NCI-H510A treated with DMSO at 0.1 percent for 48 hours (cell line): ENCODE measurements around the gene LPCAT1.
"Not testable (repeated sequence)": the region's sequence is repeated elsewhere in the genome, so short reads cannot be mapped to it uniquely, and the experiment has no call there.

ENCODE experiments used
- DNase-seq: peaks from one replicate; lab custom pipeline; 2025; lab: John Stamatoyannopoulos, UW

LPCAT1 gene

DNA sequence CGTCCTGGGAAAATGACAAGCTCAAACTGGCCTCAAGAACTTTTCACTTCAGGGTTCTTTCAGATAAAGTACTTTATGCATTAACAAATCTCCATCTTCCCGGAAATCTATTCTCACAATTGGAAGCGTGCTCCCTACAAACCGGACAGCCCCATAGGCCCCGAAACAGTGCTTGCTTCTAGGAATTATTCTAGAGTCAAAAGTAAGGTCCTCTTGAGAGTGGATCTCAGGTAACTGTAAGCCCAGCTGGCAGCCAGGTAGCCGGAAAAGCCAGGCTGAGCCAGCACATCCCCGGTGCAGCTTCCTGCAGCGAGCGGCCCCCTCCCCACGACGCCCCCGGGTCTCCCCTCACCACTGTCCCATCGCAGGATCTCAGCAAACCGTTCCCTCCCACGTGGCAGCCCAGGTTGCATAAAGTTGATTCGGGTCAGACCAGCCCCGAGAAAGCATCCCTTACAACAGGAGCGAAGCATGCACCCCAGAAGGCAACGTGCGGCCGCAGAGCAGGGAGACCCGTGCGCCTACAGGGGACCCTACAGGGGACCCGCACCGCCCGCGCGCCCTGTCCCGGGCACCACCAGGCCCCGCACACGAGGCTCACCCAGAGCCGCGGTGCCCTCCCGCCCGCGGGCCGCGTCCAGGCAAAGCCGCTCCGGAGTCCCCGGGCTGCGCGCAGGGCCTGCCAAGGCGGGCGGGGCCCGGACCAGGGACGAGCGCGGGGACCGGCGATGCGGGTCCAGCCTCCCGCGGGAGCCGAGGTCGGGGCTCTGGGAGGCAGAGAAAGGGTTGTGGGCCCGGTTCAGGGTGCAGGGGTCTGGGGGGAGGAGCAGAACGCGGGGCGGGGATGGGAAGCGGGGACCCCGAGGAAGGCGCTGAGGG, 920 bp downstream of the LPCAT1 start:
- no peak for DNase-seq

DNA sequence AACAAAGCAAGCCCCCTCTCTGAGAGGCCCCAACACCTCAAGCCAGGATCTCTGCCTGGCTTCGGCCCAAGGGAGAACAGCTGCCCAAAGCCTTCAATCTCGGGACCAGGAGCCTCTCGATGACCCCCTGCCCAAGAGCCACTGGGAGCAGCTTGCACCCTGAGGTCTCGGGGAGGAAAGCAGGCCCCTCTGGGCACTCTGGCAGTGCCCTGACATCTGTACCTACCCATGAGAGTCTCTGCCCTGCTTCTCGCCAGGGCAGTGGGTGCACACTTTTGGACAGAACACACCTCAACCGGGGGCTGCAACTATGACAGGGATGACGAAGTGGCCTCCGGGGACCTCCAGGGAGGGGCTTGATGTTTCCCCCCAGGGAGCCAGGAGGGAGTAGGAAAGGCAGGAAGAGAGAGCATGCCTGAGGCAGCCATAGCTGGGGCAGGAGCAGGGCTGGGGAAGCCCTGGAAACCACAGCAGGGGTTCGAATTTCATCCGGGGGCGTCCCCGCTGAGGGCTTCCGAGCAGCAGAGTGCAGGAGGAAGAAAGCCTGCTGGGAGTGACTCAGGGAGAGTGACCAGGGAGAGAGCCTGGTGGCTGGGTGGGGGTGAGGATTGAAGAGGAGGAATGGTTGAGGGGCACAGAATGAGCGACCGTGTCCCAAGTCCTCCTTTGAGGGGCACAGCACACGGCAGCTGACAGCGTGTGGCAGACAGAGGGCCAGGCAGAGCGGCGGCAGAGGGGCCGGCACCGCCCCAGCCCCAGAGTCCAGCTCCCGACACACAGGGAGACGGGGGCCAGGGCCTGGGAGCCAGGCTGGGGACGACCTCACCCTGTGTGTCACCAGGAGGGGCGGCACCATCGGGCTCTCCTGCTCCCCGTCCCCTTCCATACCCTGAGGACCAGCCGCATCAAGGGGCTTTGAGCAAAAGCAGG, 1.8 kb downstream of the LPCAT1 start:
- DNase-seq: no peak

DNA sequence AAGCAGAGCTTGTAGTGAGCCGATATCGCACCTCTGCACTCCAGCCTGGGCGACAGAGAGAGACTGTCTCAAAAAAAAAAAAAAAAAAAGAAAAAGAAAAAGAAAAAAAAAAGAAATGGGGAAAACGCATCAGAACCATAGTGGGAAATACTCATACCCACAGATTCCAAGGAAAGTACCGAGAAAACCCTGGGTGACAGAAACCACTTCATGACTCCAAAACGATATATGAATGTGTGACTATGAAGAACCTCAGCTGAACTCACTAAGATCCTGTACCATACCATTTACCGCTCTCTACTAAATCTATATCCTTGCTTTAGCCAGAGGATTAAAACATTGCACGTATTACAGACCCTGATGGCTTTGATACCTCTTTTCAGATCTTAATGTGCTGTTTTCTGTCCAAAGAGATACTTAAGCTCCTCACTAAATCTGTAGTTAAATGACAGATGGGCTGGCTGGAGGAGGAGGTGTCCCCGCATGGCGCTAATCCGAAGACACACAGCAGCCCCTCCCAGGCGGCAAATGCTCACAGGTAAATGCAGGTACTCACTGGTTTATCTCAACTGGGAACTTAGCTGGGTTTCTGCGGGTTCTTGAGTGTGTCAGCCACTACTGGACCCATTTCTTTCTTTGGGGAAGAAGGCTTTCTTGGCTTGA, 2.8 kb downstream of the LPCAT1 start:
- no peak for DNase-seq

DNA sequence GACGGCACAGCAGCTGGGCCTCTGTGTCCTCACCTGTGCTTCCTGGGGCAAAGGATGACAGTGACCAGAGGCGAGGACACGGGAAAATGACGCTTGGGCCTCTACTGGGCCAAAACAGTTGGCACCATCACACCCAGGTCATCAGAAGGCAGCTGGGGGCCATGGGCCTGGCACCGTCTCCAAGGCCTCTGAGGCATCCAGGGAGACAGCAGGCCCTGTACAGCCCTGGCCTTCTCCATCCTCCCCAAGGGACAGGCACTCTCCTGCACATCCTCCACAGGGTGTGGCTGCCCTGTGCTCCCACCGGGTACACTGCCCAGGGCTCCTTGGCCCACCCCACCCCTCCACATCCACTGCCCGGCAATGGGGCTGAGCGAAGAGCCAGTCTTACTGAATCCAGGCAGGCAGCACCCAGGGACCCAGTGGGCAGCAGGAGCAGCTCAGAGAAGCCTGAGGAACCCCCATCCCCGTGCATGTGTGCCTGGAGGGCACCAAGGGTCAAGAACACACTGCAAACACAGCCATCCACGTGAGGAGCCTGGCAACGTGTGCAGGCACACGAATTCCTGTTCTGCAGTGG, 4.0 kb downstream of the LPCAT1 start:
- DNase-seq: no peak

DNA sequence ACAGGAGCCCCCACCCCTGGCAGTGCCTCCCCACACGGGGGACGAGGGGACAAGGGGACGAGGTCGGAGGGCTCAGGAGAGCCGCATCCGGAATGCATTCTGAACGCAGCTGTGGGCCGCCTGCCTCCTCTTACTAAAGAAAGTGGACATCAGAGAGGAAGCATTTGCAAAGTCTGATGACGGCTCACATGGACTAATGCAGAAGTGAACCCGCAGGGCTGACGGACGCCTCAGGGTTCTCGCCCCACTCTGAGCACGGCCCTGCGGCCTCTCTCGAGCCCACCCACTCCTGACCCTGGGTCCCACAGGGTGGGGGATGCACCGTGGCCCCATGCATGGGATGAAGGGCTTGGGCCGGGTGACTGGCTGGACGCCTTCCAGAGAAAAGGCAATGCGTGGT, 5.9 kb downstream of the LPCAT1 start:
- DNase-seq: no peak

DNA sequence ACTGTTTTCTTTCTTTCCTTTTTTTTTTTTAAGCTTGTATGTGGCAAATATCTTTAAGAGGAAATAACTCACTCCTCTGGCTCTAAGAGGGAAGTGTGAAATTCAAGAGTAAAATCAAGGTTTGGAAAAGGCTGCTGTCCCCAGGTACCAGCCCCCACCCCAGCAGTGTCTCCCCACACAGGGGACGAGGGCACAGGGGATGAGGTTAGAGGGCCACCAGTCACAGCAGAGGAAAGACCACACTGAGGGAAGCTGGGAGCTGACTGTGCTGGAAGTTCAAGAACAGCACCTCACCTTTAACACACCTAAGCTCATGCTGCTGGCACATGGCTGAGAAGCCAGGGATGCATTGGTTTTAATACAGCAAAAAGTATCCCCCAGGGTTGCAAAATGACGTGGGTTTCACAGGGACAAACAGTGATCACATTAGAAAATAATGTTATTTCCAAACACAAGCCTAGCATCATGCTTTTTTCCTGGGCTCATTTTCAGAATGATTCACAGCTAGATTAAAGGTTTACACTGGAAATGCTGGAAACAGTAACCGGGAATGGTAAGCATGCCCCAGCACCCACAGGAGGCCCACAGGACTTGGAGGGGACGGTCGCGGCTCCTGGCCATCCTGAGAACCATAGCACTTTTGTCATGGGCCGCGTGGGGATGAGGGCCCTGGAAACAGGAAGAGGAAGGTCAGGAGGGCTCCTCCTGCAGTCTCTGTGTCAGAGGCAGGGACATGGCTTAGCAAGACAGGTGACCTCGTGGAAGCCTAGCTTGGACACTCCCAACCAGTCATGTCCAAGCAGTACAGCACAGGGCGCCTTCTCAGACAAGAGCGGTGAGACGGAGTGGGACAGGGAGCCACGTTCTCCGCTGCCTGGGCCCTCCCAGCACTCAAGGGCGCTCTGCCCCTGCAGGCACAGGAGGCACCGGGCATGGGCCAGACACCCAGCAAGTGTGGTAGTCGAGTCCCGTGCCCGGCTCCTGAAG, 6.9 kb downstream of the LPCAT1 start:
- DNase-seq: no peak

DNA sequence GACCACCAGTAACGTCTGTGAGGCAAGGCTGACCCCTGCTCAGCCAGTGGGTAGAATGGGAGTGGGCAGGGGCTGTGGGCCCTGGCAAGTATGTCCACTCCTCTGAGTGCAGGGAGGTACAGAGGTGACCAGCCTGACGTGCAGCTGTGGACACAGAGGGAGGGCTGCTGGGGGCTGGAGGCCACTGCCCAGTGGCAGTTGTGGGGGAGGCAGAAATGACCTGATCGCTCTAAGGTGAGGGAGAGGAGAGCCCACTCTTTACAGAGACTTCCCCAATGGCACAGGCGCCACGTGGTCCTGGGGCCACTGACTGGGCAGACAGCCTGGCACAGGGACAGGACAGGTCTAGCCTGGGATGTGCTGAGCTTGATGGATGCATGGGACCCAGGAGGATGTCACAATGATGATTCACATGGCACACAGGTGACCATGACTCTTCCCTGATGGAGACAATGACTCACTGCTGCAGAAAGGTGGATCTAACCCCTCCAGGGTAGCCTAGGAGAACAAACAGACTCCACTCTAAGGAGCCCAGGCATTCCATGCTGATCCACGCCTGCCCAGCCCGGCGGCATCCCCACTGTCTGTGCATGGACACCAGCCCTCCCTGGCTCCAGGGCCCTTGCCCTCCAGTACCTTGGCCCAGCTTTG, 7.7 kb downstream of the LPCAT1 start:
- no peak for DNase-seq

DNA sequence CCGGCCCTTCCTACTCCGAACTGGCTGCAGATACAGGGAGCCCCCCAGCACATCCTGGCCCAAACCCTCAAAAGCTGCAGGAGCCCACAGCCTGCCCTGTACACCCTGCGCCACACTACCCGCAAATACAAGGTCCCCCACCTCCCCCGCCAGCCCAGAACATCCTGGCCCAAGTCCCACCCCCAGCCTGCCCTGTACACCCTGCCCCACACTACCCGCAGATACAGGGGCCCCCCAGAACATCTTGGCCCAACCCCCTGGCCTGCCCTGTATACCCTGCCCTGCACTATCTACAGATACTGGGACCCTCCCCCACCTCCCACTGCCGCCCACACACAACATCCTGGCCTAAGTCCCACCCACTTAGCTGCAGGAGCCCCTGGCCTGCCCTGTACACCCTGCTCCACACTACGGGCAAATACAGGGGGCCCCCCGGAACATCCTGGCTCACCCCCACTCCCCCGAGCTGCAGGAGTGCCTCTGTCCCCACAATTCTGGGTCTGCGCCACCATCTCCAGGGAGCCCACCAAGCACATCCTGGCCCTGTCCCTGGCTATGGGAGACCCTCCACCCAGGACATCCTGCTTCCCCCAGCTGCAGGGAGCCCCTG, 8.3 kb downstream of the LPCAT1 start:
- DNase-seq: no peak

DNA sequence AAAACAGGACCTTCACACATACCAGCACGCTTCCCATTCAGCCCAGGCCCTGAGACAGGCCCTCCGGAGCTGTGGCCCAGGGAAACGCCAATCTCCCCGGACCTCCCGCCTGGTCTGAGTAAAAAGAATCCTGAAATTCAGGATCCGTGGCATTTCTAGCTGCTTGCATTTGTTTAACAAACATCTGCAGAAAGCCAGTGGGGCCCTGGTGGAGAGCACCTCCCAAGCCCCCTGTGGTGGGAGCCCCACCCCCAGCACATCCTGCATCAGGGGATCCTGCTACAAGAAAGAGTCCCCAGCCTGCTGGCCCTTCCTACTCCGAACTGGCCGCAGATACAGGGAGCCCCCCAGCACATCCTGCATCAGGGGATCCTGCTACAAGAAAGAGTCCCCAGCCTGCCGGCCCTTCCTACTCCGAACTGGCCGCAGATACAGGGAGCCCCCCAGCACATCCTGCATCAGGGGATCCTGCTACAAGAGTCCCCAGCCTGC, 8.9 kb downstream of the LPCAT1 start:
- not testable (repeated sequence) for DNase-seq

DNA sequence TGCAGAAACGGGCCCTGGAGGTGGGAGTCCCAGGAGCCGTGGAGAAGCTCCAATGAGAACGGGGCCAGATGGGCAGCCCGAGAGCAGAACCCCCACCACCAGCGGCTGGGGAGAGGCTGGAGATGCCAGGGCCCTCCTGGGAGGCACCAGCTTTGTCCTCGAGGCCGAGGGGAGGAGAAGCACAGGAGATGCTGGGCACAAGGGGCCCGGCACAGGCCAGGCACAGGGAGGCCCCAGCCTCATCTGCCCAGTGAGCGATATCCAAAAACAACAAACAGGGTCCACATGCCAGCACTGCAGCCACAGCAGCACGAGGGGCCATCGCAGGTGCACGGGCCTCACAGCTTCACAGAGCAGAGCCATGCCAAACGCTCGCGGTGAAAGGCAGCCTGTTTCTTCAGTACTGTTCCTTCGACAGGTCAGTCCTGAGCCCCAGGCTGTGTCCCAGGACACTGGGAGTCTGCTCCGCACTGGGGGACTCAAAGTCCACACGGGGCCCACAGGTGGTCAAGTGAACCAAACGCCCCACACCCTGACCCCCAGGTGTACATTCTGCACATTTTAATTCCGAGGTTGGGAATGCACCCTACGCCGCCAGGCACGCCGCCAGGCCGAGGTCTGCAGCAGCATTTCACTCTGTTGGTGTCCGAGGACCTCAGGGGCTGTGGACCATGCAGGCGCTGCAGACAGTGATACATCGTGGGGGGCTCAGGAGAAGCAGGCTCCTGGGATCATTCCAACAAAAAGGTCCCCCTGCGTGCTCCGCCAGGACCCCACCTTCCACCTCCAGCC, 9.5 kb downstream of the LPCAT1 start:
- DNase-seq: no peak

DNA sequence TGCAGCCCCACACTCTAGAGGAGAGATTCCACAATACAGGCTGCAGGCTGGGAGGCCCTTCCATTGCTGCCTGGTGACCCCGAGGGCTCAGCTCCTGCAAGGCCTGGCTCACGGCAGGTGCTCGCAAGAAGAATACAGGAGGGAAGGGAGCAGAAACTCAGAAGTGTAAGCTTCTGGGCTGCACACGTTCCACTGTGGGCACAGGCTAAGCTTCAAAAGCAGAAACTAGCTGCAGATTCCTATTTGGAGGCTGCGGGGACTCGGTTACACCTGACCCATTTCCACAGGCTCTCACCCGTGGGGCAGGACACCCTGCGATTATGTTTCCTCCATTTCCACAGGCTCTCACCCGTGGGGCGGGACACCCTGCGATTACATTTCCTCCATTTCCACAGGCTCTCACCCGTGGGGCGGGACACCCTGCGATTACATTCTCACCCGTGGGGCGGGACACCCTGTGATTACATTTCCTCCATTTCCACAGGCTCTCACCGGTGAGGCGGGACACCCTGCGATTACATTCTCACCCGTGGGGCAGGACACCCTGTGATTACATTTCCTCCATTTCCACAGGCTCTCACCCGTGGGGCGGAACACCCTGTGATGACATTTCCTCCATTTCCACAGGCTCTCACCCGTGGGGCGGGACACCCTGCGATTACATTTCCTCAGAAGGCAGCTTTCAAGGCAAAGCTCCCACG, 10.3 kb downstream of the LPCAT1 start:
- DNase-seq: no peak

DNA sequence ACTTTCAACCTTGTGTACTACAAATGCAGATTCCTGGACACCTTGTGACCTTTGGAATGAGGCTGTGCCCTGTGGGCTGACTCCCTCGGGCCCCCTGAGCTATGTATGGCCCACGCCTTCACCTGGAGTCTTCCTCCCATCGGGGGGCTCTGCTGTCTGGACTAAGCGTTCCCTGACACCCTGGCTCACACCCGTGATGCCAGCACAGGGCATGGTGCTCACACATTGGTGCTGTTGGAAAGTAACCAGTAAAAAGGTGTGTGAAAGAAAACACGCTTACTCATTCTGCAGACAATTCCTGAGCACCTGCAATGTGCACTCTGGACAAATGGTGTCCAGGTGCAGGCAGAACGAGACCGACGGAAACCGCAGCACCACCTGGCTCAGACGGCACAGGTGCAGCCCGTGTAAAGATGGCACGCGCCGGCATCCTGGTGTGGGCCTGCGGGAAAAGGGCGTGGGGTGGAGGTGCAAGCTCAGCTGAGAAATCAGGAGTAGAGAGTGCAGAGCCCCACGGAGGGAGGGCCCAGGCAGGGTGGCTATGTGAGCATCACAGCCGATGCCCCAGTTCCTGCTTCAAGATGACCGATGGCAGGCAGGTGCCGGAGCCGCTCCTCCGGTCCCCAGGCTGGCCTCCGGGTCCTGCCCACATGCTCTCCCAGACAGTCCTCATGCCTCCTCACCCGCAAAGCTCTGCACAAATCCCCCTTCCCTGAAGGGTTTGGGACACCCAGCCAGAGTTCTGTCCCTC, 11.0 kb downstream of the LPCAT1 start:
- no peak for DNase-seq

DNA sequence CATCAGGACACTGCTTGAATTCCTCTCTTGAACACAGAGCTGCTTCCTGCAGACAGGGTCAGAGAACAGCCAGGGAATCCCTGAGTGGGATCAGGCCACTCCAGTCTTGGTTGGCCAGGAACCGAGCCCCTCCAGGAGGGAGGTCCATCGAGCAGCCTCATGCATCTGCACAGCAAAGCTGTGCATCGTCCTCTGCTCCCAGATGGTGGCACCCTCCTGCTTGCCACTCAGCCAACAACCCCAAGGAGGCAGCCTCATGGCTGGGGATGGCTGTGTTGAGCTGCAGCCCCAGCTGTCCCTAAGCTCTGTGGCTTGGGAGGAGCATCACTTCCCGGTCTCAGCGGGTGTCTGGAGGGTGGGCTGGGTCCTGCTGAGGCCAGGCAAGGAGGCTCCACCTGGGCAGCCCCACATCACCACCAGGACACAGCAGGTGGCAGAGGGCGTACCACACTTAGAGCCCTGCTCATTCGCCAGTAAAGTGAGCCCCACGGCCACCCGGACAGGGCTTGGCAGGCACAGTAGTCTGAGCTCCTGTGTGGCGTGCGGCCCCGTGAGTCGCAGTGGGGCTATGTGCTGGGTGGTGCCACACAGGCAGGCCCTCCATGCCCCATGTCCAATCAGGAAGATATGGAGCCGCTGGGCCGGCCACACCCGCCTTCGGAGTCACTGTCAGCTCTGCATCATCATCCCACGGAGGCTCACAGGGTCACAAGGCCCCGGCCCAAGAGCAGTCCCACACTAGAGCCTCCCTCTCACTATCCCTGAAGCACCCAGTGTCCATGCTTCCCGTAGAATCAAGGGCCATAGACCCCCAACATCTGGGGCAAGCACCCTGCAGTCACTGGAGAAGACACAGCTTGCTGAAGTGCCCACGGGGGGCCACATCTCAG, 11.9 kb downstream of the LPCAT1 start:
- DNase-seq: no peak

DNA sequence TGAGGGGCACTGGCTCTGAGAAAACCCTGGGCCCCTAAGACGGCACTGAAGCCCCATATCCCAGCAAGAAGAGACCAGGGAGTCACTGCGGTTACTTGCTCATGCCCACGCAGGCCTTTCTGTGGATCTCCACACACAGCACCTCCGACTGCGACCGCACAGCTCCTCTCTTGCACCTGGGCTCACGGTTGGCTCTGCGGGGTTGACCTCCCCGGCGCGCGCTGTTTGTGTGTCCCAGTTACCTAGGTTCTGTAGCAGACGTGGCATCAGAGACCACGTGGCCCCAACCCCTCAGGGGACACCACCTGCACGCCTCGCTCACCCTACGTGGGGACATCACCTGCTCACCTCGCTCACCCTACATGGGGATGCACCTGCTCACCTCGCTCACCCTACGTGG, 12.7 kb downstream of the LPCAT1 start:
- DNase-seq: no peak

DNA sequence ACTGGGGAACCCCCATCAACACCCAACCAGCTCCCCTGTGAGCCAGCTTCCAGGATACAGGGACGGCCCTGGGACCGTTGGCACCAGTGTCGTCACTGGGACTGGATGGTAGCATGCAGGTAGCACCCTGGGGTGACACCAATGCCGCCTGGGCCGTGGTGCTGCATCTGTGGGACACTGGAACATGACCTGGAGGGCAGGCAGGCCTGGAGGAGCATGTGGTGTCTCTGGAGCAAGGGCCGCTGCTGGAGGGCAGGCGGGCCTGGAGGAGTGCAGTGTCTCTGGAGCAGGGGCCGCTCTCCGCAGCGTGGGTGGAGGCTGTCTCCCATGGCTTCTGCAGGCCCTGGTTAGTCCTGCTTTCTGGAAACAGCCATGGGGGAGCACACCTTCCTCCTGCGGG, 13.1 kb downstream of the LPCAT1 start:
- DNase-seq: no peak

DNA sequence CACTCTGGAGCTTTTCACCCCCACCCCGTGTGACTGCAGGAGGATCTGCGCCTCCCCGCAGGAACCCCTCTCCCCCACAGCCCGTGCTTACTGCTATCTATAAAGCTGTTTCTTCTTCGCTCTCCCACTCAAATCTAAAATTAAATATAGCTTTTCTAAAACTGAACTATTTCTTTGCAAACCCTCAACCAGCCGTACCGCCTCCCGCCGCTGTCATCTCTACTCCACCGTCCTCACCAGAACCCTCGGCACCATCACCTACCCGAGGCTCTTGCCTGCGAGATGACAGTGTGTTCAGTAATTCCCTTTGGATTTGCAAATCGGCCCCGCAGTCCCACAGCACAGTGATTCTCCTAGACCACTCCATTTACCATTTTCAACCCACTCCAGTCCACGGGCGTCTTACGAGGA, 13.6 kb downstream of the LPCAT1 start:
- no peak for DNase-seq
